ENCODE results near the gene DNAJC4. TPM values are rescaled to one million over a fixed set of nuclear protein-coding genes. Genes with fewer than 3 reads are reported as not detected.

Gene DNAJC4
- total RNA-seq, 8 experiments from 2014 or later, result 13.2 to 51.7 (median 26.9) TPM

DNA sequence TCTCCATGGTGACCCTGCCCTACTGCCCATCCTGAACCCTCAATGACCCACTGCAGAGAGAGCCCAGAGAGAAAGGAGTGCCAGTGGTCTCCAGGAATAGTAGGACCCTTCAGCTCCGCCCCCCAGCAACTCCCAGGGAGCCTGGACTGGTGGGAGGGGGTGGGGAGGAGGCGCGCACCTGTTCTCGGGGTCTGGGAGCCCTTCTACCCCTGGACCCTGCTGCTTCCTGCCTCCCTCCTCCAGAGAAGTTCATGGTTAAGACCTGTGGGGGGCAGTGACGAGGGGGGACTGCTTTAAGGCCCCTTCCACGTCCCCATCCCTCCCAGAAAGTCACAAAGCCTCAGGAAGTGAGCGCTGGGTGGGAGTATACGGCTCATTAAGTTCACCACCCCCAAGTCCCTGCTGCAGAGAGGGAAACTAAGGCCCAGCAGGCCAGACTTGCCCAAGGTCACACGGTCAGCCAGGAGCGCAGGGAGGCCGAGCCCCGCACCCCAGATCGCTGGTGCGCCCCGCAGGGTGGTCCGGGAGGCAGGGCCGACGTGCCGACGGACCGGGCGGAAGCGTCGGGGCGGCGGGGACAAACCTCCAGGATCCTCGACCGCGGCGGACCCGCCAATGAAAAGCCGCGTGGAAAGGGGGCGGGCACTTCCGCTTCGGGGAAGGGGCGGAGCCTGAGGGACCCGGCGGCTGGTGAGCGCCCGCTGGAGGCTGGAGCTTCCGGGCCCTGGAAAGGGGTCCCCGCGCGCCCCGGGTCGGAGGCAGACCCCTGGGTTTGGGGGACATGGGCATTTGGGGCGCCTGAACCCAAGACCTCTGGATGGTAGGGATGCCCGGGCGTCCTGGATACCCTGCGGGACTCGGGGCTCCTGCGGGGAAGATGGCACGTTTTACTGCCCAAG, 4.5 kb upstream of the DNAJC4 start, which contains the start of the genes NUDT22 and TRPT1:
Gene NUDT22, plus strand, starts transcription at position 667 of the 899 bp plus-strand sequence. CDS start 379 bp downstream, outside the sequence.
Gene TRPT1, minus strand, starts transcription at position 579 of the 899 bp plus-strand sequence. Its CDS starts 326 bp downstream, at position 253.
- 0 to 2% (median 0%) methylated on average over 1 to 11 of the region's 54 CpGs; no CpG with 5 or more reads in 5 of the 10 experiments for WGBS, 10 experiments
- ATAC-seq (replicated peaks in 6 of 8), result peak; percentile 51 to 77 (median 62)
- H3K4me1 ChIP-seq (replicated peaks in 1 of 2), result peaks cover 21 to 29% of the 10 kb centered on the region in 2 donors
- in situ Hi-C loops (cut with MboI; ENCODE audit: low pct_unique_long_range_greater_than_20kb in 2 of 9, low sequenced_read_pairs in 9 of 9, unreplicated experiment in 9 of 9), result no loop called here
- peak within 1 kb of the TSS; percentile 61 to 83 (median 73) for H3K4me3 ChIP-seq
- peak within 1 kb of the TSS; percentile 77 to 85 for H3K27ac ChIP-seq

GRCh38 chr11:64226507-64227051, 3.8 kb upstream of the DNAJC4 start:
- peak overlapping the region; percentile 61 to 83 (median 73) for H3K4me3 ChIP-seq
- peaks cover 24 to 33% of the 10 kb centered on the region in 2 donors for H3K4me1 ChIP-seq (replicated peaks in 1 of 2)
- WGBS, 10 experiments, result 0 to 68% (median 56%) methylated on average over 1 to 8 of the region's 26 CpGs; no CpG with 5 or more reads in 5 of the 10 experiments
- ATAC-seq (replicated peaks in 6 of 8), result peak; percentile 6 to 24 (median 10)
- in situ Hi-C loops (cut with MboI; ENCODE audit: low pct_unique_long_range_greater_than_20kb in 2 of 9, low sequenced_read_pairs in 9 of 9, unreplicated experiment in 9 of 9), result no loop called here
- peak overlapping the region; percentile 77 to 85 for H3K27ac ChIP-seq

GRCh38 chr11:64227405-64227956, 2.9 kb upstream of the DNAJC4 start:
- no peak for ATAC-seq (replicated peaks in 6 of 8)
- Histone ChIP-seq H3K4me3 (peak overlapping the region in 1 of 5 donors; percentile 78), H3K4me1 (replicated peaks in 1 of 2) (peaks cover 27 to 34% of the 10 kb centered on the region in 2 donors), H3K27ac (no peak overlapping the region)
- WGBS, 10 experiments, result 20 to 100% (median 80%) methylated on average over 1 to 2 of the region's 3 CpGs; no CpG with 5 or more reads in 5 of the 10 experiments
- in situ Hi-C loops (cut with MboI; ENCODE audit: low pct_unique_long_range_greater_than_20kb in 2 of 9, low sequenced_read_pairs in 9 of 9, unreplicated experiment in 9 of 9), result no loop called here

GRCh38 chr11:64229090-64229743, 1.1 kb upstream of the DNAJC4 start:
- ATAC-seq (replicated peaks in 6 of 8), result no peak

GRCh38 chr11:64229744-64230170, 591 bp upstream of the DNAJC4 start:
- in situ Hi-C loops (cut with MboI; ENCODE audit: low pct_unique_long_range_greater_than_20kb in 2 of 9, low sequenced_read_pairs in 9 of 9, unreplicated experiment in 9 of 9), result no loop called here
- WGBS, 10 experiments, result 0 to 60% (median 49%) methylated on average over 1 to 8 of the region's 13 CpGs; no CpG with 5 or more reads in 1 of the 10 experiments
- Histone ChIP-seq H3K27ac (peak overlapping the region; percentile 88 to 92), H3K4me1 (replicated peaks in 1 of 2) (peaks cover 34 to 35% of the 10 kb centered on the region in 2 donors), H3K4me3 (peak overlapping the region; percentile 53 to 68 (median 64))
- ATAC-seq (replicated peaks in 6 of 8), result no peak

More at GRCh38 chr11:64229090-64229743, 1.1 kb upstream of the DNAJC4 start:
- H3K27ac ChIP-seq, result peak overlapping the region; percentile 88 to 92
- in situ Hi-C loops (cut with MboI; ENCODE audit: low pct_unique_long_range_greater_than_20kb in 2 of 9, low sequenced_read_pairs in 9 of 9, unreplicated experiment in 9 of 9), result no loop called here
- peaks cover 34 to 35% of the 10 kb centered on the region in 2 donors for H3K4me1 ChIP-seq (replicated peaks in 1 of 2)
- 67 to 100% (median 91%) methylated on average over 1 to 6 of the region's 12 CpGs; no CpG with 5 or more reads in 6 of the 10 experiments for WGBS, 10 experiments
- H3K4me3 ChIP-seq, result peak overlapping the region in 2 of 5 donors; percentile 65 to 68

DNA sequence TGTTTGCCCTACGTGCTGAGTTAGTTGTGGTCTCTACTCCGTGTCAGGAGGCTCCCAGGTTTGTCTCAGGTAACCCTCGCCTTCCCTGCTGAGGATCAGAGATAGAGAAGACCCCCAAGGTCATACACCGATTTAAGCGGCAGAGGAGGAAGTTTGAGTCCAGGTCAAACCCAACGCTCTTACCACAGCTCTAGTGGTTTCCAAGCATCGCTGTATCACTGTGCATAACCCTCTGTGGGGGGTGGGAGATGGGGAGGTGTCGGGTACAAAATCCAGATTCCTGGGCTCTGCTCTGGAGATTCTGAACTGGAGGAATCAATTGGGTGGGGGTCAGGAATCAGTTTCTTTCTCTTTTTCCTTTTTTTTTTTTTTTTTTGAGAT, 627 bp downstream of the DNAJC4 start:
- 0 to 20% (median 5%) methylated on average over 1 to 4 of the region's 8 CpGs; no CpG with 5 or more reads in 5 of the 10 experiments for WGBS, 10 experiments
- Histone ChIP-seq H3K4me3 (peak overlapping the region; percentile 53 to 68 (median 64)), H3K4me1 (replicated peaks in 1 of 2) (peaks cover 27 to 38% of the 10 kb centered on the region in 2 donors), H3K27ac (peak overlapping the region; percentile 88 to 92)
- no peak for ATAC-seq (replicated peaks in 6 of 8)
- in situ Hi-C loops (cut with MboI; ENCODE audit: low pct_unique_long_range_greater_than_20kb in 2 of 9, low sequenced_read_pairs in 9 of 9, unreplicated experiment in 9 of 9), result no loop called here

DNA sequence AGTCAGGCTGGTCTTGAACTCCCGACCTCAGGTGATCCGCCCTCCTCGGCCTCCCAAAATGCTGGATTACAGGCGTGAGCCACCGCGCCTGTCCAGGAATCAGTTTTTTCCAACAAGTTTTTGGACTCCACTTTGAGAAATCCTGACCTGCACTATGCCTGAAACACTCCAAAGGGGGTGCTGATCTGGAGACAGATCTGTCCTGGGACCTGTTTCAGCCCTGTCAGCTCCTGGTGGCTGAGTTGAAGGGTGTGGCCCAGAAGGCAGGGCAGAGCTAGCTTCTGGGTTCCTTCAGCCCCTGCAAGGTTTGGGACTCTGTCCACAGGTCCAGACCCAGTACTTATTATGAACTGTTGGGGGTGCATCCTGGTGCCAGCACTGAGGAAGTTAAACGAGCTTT, 1.2 kb downstream of the DNAJC4 start:
- WGBS, 10 experiments, result 80 to 96% (median 94%) methylated on average over 4 to 7 of the region's 7 CpGs; no CpG with 5 or more reads in 7 of the 10 experiments
- no peak for ATAC-seq (replicated peaks in 6 of 8)
- Histone ChIP-seq H3K4me1 (replicated peaks in 1 of 2) (peaks cover 26 to 38% of the 10 kb centered on the region in 2 donors), H3K4me3 (peak overlapping the region in 4 of 5 donors; percentile 62 to 68 (median 64)), H3K27ac (no peak overlapping the region)
- in situ Hi-C loops (cut with MboI; ENCODE audit: low pct_unique_long_range_greater_than_20kb in 2 of 9, low sequenced_read_pairs in 9 of 9, unreplicated experiment in 9 of 9), result no loop called here

- no peak for ATAC-seq (replicated peaks in 6 of 8)
- in situ Hi-C loops (cut with MboI; ENCODE audit: low pct_unique_long_range_greater_than_20kb in 2 of 9, low sequenced_read_pairs in 9 of 9, unreplicated experiment in 9 of 9), result no loop called here
Observed at GRCh38 chr11:64232182-64232966, 2.0 kb downstream of the DNAJC4 start.

GRCh38 chr11:64232967-64233315, 2.6 kb downstream of the DNAJC4 start:
- 30 to 100% (median 91%) methylated on average over 1 to 8 of the region's 8 CpGs; no CpG with 5 or more reads in 1 of the 10 experiments for WGBS, 10 experiments
- in situ Hi-C loops (cut with MboI; ENCODE audit: low pct_unique_long_range_greater_than_20kb in 2 of 9, low sequenced_read_pairs in 9 of 9, unreplicated experiment in 9 of 9), result no loop called here
- no peak overlapping the region for H3K4me3 ChIP-seq
- no peak overlapping the region for H3K27ac ChIP-seq
- H3K4me1 ChIP-seq (replicated peaks in 1 of 2), result peaks cover 15 to 29% of the 10 kb centered on the region in 2 donors
- ATAC-seq (replicated peaks in 6 of 8), result no peak

More at GRCh38 chr11:64232182-64232966, 2.0 kb downstream of the DNAJC4 start:
- no peak overlapping the region for H3K27ac ChIP-seq
- WGBS, 10 experiments, result 20 to 95% (median 83%) methylated on average over 1 to 8 of the region's 15 CpGs; no CpG with 5 or more reads in 4 of the 10 experiments
- peaks cover 18 to 31% of the 10 kb centered on the region in 2 donors for H3K4me1 ChIP-seq (replicated peaks in 1 of 2)
- H3K4me3 ChIP-seq, result no peak overlapping the region

DNA sequence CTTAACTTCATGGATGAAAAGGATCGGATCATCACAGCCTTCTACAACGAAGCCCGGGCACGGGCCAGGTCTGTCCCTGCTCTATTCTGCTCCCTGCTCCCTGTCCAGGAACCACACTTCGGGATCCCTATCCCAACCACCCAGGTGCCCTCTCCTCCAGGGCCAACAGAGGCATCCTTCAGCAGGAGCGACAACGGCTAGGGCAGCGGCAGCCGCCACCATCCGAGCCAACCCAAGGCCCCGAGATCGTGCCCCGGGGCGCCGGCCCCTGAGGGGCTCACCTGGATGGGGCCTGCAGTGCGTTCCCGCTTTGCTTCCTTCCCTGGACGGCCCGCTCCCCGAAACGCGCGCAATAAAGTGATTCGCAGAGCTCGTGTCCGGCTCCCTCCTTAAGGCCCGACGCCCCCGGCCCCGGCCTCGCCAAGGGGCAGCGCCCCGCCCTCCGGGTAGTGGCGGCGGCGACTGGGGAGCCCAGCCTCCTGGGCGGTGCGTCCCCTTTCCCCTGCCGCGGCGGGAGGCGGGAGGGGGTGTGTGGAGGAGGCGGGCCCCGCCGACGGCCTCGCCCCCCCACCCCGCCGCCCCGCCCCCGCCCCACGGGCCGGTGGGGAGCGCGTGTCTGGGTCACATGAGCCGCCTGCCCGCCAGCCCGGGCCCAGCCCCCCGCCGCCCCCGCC, 3.7 kb downstream of the DNAJC4 start, which contains the start of gene VEGFB:
Gene VEGFB, plus strand, starts transcription at position 672 of the 674 bp plus-strand sequence. CDS start 250 bp downstream, outside the sequence.
- Histone ChIP-seq H3K4me3 (peak within 1 kb of the TSS; percentile 38 to 66 (median 53)), H3K4me1 (replicated peaks in 1 of 2) (peaks cover 14 to 29% of the 10 kb centered on the region in 2 donors), H3K27ac (peak within 1 kb of the TSS; percentile 42 to 77)
- ATAC-seq (replicated peaks in 6 of 8), result peak; percentile 27 to 50 (median 46)
- 0 to 7% (median 5%) methylated on average over 1 to 10 of the region's 62 CpGs; no CpG with 5 or more reads in 7 of the 10 experiments for WGBS, 10 experiments
- in situ Hi-C loops (cut with MboI; ENCODE audit: low pct_unique_long_range_greater_than_20kb in 2 of 9, low sequenced_read_pairs in 9 of 9, unreplicated experiment in 9 of 9), result no loop called here
